Pulmonary artery endothelial cell (primary cell): ENCODE data around the gene CCDC158. TPM values are rescaled to one million over a fixed set of nuclear protein-coding genes. Genes with fewer than 3 reads are reported as not detected.
"Not testable (repeated sequence)": the region's sequence is repeated elsewhere in the genome, so short reads cannot be mapped to it uniquely, and the experiment has no call there.

Source experiments
- DNase-seq: peaks from one replicate; pipeline ENCODE4 v3.0.0-alpha.2; 2011; ENCODE audit warnings: low read depth, low spot score
- total RNA-seq: library from RNA; depleted of rRNA; stranded (reverse); fragments of >200 nt; gene quantifications from 2 replicates; pipeline ENCODE4 v1.2.3, GENCODE V29; 2014

The CCDC158 gene
- total RNA-seq, 1 donor from 2014 or later: not detected

DNA sequence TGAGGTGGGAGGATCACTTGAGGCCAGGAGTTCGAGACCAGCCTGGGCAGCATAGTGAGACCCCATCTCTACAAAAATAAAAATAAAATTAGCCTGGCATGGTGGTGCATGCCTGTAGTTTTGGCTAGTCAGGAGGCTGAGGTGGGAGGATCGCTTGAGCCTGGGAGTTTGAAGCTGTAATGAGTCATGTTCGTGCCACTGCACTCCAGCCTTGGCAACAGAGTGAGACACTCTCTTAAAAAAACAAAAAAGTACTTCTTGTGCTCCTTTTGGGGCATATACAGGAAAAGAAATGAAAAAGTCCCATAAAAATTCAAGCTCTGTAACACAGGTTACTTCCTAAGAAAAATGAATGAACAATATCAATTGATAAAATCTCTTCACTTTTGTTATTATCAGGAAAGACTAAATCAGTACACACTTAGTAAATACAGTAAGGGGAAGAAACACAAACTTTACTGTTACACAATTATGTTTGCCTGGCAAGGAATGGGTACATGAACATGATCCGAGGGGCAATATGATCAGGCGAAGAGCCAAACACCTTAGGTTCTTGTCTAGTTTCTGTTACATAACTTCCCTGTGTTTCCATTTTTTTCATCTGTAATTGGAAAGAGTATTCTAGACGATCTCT is 46.9 kb downstream of the CCDC158 start:
- no peak for DNase-seq

DNA sequence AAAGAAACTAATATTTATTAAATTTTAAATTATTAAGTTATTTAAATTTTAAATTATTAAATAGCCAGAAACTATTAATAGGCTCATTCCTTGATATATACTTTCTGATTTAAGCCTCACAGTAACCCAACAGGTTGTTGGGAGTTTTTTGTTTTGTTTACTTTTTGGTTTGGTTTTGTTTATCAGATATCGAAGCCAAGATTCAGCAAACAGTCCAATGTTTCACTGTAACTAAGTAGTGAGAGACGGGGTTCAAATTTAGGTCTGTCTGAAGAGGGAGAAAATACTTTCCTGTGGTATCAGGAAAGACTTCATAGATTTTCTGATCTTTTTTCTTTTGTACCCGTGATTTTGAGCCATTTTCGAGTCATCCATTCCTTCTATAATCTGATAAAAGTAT is 54.2 kb downstream of the CCDC158 start:
- no peak for DNase-seq

DNA sequence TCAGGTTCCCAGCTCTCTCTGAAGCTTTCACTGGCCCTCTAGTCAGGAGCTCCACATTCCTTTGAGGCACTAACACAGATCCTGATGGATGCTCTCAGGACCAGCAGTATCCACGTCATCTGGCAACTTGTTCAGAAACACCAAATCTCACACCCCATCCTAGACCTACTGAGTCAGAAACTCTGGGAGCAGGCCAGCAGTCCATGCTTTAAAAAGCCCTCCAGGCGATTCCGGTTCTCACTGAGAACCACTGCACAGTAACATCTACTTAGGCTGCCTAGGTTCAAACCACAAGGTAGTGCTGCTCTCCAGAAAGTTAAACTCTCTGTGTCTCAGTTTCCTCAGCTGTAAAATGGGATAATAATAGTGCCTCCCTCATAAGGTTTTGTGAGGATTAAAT is 55.3 kb downstream of the CCDC158 start:
- no peak for DNase-seq

DNA sequence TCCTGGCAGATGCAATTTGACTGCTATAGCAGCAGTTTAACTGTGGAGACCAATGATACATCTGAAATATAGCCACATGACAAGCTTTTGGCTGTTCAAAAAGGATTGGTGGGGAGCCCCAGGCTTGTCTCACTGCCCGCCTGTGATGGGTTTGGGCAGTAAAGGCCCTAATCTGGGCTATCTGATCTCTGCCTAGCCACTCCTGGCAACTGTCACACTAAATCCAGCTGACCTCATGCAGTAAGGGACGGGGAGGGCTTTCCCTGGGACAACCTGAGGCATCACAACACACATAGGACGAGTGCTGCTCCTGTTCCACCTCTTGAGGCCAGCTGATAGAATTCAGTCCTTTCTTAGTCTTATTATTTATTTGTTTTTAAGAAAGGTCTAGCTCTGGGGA is 56.2 kb downstream of the CCDC158 start:
- no peak for DNase-seq

DNA sequence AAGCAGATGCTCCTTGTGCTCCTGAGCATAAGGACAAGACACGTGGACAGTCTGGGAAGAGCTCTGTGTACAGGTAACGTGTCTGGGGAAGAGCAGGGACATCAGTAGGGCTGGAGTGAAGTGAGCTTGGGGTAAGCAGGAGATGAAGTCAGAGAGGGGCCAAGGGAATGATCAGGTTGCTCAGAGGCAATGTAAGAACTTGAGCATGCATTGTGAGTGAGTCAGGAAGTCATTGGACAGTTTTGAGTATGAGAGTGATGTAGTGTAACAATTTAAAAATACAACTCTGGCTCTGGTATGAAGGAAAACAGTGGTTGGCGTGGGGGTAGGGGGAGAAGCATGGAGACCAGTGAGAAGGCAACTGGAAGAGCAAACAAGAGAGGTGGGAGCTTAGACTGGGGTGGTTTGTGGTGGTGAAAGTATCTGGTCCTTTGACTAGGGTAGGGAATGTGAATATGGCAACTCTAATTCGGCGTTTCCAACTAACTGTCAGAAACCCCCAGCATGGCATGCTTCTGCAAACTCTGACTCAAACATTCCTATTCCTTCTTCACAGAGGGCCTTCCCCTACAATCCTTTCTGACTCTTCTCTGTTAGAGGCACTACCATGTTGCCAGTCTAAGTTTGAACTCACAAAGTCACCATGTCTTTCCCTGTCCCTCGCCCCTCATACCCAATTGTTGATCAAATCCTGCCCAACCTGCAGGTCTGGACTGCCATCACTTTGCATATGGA is 57.2 kb downstream of the CCDC158 start:
- no peak for DNase-seq

DNA sequence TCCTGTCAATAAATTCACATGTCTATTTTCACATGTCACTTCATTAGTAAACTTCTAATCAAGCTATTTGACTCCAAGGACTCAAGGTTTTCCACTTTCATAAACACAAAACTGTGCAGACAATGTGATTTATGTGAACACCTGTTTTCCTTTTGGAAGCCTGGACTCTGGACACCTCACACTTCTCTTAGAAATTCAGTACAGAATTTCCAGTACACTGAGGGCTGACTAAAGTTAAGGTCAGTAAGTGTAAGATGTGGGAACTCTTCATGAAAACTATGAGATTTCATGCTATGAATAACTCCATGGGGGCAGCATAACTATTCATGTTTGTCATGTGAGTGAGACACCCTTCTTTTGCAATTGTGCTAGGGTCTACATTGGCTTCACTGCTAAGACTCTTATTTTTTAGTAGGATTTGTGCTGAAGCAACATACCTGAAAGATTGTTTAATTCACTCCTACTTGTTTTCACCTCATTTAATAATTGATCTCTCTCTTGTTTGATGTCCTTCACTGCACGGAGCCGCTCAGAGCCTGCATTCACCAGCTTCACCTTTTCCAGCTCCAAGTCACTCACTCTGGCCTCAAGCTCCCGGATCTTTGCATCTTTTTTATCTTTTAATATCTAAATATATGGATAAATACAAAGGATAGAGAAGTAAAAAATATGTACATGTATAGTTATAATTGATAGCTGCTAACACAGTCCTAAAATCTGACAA is 59.1 kb downstream of the CCDC158 start:
- DNase-seq: no peak

DNA sequence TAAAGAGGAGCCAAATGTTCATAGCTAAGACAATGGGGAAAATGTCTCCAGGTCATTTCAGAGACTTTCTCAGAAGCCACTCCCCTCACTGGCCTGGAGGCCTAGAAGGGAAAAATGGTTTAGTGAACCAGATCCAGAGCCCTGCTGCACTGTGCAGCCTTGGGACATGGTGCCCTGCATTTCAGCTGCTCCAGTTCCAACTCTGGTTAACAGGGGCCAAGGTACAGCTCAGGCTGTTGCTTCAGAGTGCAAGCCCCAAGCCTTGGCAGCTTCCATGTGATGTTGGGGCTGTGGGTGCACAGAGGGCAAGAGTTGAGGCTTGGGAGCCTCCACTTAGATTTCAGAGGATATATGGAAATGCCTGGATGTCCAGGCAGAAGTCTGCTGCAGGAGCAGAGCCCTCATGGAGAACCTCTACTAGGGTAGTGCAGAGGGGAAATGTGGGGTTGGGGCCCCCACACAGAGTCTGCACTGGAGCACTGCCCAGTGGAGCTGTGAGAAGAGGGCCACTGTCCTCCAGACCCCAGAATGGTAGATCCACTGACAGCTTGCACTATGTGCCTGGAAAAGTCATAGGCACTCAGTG is 61.0 kb downstream of the CCDC158 start:
- not testable (repeated sequence) for DNase-seq

DNA sequence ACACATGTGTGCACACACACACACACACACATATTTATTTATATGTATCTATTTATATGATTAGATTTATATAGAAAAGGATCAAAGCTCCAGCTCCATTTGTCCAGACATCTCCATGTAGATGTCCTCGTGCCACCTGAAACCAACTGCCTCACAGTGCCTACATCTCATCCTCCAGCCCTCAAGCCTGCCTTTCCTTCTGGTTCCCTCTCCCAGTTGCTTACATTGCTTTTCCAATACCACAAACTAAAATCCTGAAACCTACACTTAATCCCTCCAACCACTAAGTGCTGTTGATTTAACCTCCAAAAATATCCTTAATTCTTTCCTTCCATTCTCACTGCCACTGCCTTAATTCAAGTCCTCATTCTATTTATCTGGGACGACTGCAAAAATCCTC is 63.0 kb downstream of the CCDC158 start:
- no peak for DNase-seq

DNA sequence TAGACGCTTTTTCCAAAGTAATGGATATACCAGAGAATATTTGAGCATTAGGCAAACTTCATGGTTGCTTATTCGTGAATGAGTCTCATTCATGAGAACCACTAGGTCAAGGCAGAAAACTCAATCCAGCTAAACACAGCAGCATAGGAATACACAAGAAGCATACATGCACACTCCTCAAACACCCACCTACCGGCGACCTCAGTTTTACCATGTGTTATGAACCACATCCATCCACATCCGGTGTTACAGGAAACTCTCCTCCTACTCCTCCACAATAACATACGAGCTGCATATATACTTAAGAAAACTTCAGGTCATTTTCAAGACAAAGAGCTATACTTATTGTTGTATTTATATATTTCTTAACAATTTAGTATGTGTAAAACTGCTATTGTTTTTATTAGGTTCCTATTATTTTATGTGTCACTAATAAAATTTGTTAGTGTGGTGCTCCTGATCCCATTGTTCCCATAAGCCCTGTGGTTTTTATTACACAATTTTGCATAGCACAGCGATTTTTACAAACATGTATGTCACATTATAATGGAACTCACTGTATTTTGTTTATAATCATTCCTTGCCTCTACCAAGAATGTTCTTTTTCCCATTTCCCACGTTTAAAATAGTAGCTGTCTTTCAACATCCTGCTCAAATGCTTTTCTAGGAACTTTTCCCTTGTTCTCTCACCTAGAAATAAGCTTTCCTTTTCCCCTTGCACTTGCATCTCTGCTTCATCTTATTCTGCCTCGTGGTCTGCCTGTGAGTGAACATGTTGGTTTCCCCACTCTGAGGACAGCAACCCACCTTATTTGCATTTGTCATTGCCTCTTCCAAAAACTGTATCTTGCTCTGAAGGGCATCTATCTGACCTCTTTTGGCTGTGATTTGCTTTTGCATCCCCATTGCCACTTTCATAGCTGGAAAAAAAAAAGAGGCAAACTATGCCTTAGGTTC is 66.1 kb downstream of the CCDC158 start:
- DNase-seq: no peak

DNA sequence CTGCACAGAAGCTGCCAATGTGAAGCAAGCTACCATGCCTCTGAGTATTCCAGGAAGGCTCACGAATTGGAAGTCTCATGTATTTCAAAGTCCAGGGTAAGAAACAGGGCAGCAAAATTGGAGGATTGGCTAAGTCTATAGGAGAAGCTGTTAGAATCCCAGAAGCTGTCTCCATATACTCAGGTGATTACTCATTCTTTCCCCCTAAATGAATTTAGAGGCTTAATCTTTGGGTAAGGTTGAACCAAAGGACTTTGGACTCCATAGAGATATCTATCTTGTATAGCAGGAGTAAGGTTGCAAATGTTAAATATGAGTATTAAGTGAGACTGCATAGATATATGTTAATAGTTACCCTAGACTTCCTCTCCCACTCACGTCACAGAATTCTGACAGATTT is 78.1 kb downstream of the CCDC158 start:
- no peak for DNase-seq

DNA sequence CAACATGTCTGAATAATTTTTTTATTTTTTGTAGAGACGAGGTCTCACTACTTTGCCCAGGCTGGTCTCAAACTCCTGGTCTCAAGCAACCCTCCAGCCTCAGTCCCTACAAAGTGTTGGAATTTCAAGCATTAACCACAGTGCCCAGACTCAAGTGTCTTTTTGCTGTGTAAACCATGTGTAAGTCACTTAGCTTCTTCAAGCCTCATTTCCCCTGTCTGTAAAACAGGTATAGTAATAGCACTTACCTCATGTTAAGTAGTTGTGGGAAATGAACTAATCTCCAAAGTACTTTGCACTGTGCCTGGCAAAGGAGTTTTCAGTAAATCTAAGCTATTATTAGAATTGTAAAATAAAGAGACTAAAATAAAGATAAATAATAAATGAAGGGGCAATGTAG is 78.8 kb downstream of the CCDC158 start:
- no peak for DNase-seq

DNA sequence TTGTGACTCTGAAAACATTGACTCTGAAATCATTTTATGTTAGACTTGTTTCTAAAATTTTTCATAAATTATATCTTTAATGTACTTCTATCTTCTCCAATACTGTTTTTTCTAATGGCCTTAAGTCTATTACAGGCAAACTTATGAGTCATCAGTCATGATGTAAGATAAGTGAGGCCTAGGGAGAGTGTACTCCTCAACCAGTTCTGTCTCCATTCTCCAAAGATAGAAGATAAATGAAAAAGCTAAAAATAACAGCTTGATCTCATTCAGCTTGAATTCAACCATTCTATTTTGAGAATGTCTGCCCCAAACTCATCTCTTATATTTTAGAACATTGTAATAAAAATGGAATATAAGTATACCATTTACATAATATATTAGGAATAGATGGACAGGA is 79.9 kb downstream of the CCDC158 start:
- DNase-seq: no peak

DNA sequence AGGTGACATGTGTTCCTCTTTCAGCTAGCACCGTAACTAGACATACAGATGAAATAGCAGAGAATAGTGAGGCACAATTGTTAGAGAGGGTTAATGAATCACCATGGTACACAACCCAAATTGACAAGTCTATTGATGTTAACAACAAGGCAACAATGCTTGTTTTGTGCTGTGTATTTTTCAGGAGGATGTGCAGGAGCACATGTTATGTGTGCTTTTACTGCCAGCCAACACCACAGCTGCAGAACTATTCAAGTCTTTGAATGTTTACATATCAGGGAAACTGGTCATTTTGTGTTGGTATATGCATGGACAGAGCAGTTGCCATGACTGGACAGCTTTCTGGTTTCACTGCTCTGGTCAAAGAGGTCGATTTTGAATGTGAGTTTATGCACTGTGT is 81.6 kb downstream of the CCDC158 start:
- no peak for DNase-seq

DNA sequence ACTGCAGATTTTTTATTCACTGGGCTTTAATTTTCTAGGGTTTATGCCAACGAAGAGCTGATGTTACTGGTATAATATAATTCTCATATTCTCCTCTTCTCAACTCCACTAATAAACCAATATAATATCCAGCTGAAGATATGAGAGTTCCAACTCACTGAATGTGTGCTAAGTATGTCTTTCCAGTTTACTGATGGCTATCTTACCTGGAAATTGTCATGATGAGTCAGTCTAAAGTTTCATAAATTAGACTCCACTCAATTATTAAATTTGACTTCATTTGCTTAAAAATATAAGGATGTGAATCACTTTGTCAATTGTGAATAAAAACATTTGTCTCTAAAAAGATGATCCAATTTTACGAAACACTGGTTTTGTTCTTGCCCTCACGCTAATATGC is 86.1 kb downstream of the CCDC158 start:
- DNase-seq: no peak

DNA sequence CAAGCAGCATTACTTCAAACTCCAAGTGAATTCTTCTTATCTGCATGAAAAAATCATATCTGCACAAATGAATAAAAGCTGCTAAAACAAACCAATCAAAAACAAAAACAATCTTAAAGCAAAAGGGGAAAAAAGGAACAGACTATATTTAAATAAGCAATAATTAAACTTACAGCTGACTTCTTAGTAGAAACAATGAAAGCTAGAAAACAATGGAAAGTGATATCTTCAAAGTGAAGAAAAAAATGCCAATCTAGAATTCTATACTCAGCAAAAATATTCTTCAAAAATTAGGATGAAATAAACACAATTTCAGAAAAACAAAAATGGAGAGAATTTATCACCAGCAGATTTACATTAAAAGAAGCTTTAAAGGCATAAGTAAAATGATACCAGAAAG is 94.4 kb downstream of the CCDC158 start:
- no peak for DNase-seq

DNA sequence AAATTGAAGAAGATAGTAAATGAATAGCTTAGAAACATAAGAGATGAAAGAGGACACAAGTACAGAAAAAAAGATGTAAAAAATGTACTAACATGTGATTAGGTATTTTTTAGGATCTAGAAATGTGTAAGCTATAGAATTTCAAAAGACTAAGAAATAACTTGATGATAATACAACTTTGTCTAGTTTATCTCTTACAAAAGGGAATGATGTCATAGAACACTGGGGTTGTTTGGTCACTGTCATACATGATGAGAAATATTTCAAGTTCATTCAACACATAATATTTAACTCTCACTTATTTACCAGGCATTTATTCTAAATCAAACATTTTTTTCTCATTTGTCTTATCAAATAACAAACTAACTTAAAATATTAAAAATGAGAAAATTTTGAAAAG is 95.9 kb downstream of the CCDC158 start:
- DNase-seq: no peak

DNA sequence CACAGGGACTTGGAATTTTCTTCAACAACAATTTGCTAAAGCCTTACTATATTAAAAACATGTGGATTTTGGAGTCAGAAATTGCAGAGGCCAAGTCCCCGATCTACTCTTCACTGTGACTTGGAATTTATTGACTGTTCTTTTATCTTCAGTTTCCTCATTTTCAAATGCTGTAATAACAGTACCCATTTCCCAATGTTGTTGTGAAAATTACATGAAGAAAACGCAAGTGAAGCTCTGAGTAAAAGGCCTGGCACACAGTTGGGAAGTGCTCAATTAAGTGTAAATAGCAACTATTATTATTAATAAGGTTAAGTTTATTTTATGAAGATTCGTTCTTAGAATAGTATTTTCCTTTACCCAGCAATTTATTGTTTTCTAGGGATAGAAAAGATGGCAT is 98.7 kb downstream of the CCDC158 start:
- DNase-seq: no peak

DNA sequence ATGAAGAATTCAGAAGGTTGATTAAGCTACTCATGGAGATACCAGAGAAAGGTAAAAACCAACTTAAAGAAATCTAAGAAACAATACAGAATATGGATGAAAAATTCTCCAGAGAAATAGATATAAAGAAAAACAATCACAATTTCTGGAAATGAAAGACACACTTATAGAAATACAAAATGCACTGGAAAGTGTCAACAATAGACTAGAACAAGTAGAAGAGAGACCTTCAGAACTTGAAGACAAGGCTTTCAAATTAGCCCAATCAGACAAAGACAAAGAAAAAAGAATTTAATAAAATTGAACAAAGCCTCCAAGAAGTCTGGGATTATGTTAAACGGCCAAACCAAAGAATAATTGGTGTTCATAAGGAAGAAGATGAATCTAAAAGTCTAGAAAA is 104.8 kb downstream of the CCDC158 start:
- no peak for DNase-seq

DNA sequence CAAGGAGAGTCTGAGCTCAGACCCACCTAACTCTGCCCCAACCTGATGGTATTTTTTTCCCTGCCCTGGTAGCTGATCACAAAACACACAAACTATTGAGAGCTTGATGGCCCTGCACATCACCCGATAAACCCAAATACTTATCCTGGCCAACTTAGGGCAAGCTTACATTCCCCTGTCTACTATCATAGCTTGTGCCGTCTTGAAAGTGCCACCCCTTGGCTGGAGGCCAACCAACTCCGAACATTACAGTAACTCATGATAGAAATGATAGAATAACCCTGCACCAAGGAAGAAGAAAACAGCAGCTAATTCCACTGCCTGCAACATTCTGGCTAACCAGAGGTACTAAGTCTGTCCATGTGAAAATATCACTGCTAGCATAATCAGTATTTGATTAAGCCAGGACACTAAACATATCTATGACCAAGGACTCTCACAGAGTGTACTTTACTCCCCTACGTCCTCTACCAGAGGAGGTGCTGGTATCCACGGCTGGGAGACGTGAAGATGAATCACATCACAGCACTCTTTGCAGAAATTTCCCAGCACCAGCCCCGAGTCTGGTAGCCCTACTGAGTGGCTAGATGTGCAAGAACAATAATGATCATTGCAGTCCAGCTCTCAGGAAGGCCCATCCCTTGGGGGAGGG is 105.5 kb downstream of the CCDC158 start:
- DNase-seq: no peak

DNA sequence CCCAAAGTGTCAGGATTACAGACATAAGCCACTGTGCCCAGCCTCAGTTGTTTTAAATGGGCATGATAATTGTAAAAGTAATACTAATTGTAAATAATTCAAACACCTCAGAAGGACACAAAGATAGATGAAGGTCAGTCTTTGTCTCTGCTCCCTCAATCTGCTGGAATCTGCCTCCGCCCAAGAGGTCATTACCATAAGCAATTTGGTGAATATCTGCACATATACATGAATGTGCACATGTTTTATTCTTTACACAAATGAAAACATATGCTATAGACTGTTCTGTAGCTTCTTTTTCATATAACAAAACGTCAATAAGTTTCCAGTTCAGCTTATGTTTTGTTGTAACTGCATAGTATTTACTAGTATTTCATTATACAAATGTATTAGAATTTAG is 107.4 kb downstream of the CCDC158 start:
- DNase-seq: no peak

DNA sequence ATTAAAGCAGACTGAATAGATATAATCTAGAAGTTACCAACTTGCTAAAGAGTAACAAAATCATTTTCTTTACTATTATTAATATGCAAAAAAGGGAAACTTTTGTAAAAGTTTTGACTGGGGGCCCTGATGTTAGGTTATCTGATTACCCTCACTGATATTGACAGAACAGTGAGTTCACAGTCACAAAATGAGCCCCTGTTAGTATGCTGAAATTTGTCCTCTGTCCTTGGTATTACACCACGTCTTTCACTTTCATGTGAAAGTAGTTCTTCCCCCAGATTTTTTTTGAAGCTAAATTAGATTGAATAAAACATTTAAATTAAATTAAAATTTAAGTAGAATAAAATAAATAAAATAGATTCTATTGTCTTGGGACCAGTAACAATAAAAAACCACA is 108.5 kb downstream of the CCDC158 start:
- DNase-seq: no peak
